Erythroblast (primary cell): ENCODE results near the gene FOXL2NB.
"Not testable (repeated sequence)": the region's sequence is repeated elsewhere in the genome, so short reads cannot be mapped to it uniquely, and the experiment has no call there.

Experiments used
- GATA1 ChIP-seq: IDR thresholded peaks from 2 replicates; pipeline ENCODE4 v1.6.1; 2011; ENCODE audit warnings: low read depth, mild to moderate bottlenecking, control low read depth, low read length, moderate library complexity
- POLR2A ChIP-seq: IDR thresholded peaks from 2 replicates; pipeline ENCODE4 v1.6.1; 2011; ENCODE audit warnings: mild to moderate bottlenecking, low read length

DNA sequence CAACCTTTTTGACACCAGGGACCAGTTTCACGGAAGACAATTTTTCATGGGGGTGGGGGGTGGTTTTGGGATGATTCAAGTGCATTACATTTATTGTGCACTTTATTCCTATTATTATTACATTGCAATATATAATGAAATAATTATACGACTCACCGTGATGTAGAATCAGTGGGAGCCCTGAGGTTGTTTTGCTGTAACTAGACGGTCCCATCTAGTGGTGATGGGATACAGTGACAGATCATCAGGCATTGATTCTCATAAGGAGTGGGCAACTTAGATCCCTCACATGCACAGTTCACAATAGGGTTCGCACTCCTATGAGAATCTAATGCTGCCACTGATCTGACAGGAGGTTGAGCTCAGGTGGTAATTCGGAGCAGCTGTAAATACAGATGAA lies 24.6 kb upstream of the FOXL2NB start:
- TF ChIP-seq POLR2A, GATA1: not testable (repeated sequence)
